Gastrocnemius medialis (tissue), 4 donors: ENCODE measurements around the gene SEMA6D.

ENCODE experiments used
- POLR2A ChIP-seq, 2 donors: fragments of 450-650 bp; IDR thresholded peaks; one replicate each; pipeline ENCODE4 v1.6.1; 2017; ENCODE audit warnings: antibody characterized with exemption in 2 of 2, mild to moderate bottlenecking in 2 of 2, moderate library complexity in 2 of 2
- TF ChIP-seq, protein P1 (sequence below), 5 experiments: fragments of 450-650 bp in 3 of 5; fragments of 200-600 bp in 2 of 5; sonication (generic) in 2 of 5; IDR thresholded peaks in 4 of 5; conservative IDR thresholded peaks in 1 of 5; 1 replicate in 4 of 5; 2 replicates in 1 of 5; pipeline ENCODE4 v1.5.1; 2016 to 2019; ENCODE audit warnings: antibody characterized with exemption in 5 of 5, mild to moderate bottlenecking in 3 of 5, moderate library complexity in 3 of 5

DNA sequence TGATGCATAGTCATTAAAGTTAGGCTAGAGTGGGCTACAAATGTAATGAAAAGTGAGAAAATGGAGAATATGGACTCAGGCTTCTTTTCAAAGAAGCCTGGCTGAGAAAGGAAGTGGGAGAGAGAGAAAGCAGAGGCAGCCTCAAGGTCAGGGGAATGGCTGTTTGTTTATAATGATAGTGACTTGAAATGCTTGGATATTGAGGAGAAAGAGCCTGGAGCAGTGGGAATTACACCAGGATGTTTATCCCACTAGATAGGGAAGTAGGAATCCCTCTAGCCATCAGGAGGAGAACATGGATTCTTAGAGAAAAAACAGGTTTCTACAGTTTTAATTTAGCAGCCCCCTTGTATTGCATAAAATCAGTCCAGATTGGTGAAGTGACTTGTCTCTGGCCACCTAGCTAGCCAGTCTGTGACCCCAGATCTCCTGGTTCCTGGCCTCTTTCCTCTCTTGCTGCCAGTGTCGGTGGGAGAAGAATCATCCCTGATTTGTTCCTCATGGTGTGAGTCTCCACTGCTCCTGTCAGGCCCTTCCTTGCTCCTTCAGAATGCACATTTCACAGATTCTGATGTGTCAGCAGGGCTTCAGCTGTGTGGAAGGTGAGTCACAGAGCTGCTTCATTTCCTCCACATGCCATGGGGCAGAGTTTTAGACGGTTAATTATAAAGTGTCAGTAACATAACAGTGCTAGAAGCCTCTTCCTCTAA lies 32.9 kb downstream of the SEMA6D start:
- TF ChIP-seq, protein P1, sequence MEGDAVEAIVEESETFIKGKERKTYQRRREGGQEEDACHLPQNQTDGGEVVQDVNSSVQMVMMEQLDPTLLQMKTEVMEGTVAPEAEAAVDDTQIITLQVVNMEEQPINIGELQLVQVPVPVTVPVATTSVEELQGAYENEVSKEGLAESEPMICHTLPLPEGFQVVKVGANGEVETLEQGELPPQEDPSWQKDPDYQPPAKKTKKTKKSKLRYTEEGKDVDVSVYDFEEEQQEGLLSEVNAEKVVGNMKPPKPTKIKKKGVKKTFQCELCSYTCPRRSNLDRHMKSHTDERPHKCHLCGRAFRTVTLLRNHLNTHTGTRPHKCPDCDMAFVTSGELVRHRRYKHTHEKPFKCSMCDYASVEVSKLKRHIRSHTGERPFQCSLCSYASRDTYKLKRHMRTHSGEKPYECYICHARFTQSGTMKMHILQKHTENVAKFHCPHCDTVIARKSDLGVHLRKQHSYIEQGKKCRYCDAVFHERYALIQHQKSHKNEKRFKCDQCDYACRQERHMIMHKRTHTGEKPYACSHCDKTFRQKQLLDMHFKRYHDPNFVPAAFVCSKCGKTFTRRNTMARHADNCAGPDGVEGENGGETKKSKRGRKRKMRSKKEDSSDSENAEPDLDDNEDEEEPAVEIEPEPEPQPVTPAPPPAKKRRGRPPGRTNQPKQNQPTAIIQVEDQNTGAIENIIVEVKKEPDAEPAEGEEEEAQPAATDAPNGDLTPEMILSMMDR (IDR thresholded peaks at IDR 0.05 in 4 of 5, conservative IDR thresholded peaks at IDR 0.05 in 1 of 5), result no peak
- no peak for TF ChIP-seq POLR2A (IDR thresholded peaks at IDR 0.05)
